Umbilical cord (tissue), 2 donors: ENCODE measurements around the gene MAN1C1. TPM values are rescaled to one million over a fixed set of nuclear protein-coding genes. Genes with fewer than 3 reads are reported as not detected.

ENCODE experiments used
- DNase-seq: peaks from one replicate; pipeline ENCODE4 v3.0.0-alpha.2; 2015; ENCODE audit warnings: low spot score
- total RNA-seq: library from RNA; depleted of rRNA; stranded (reverse); fragments of >200 nt; gene quantifications from one replicate; pipeline ENCODE4 v1.2.3, GENCODE V29; 2014; ENCODE audit warnings: low replicate concordance; ENCODE audit not compliant: insufficient read depth

The MAN1C1 gene
- total RNA-seq, 1 donor from 2014 or later = 16.9 TPM

DNA sequence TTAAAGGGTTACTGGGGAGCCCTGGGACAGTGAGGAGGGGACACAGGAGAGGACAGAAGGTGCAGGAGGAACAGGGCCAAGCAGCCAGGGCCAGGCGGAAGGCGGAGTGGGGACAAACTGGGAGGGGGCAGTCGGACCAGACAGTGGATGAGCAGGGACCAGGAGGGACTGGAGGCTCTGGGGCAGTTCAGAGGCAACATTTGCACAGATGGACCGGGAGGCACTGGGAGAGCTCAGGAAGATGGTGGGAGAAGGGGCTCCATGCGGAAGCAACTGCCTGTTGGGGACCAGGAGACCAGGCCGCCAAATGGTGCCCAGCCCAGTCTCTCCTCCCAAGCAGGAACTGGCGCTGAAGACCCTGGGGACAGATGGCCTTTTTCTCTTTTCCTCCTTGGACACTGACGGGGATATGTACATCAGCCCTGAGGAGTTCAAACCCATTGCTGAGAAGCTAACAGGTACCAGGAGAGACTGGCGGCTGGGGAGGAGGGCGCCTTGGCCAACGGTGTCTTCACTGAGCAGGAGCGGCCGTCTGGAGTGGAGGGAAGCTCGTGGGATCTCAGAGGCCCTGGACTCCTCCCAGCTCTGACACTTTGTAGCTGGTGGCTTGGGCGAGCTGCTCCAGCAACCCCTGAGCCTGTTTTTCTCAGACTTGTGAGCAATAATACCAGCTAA, 184.2 kb downstream of the MAN1C1 start:
- no peak for DNase-seq

GRCh38 chr1:25802915-25803314, 186.3 kb downstream of the MAN1C1 start:
- DNase-seq = no peak

GRCh38 chr1:25803368-25803767, 186.8 kb downstream of the MAN1C1 start:
- DNase-seq = no peak

- no peak for DNase-seq
Measured at GRCh38 chr1:25804244-25804963, 187.8 kb downstream of the MAN1C1 start.

- DNase-seq = no peak
Measured at GRCh38 chr1:25804964-25805862, 188.6 kb downstream of the MAN1C1 start.

DNA sequence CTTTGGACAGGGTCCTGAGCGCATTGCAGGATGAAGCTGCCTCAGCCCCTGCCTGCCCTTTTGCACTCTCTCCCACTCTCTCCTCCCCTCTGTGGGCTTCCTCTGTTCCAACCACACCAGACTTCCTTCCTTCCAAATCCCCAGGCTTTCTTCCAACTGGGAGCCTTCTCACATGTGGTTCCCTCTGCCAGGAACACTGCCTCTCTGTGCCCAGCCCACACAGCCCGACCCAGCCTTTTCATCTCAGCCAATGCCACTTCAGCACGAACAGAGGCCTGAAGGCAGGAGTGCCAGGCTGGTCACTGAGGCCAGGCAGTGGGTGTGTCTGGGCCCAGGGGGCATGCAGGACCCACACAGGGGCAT, 189.3 kb downstream of the MAN1C1 start:
- DNase-seq = peak; percentile 62

DNA sequence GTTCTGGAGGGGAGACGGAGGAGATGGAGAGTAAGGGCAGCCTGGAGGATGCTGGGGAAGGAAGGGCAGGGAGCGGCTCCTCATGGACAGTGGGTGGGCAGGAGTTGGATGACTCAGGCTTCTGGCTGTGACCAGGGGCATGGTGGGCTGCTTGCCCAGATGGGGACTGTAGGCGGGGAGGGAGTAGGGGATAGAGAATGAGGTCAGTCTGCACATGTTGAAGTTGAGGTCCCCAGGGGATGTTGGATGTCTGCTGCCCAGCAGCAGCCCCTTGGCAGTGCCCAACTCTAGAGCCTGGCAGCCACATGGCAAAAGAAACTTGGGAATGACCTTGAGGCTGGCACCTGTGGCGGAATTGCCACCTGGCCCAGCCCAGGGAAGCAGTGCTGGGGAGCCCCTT, 189.8 kb downstream of the MAN1C1 start:
- DNase-seq = no peak

- DNase-seq = no peak
Measured at GRCh38 chr1:25807480-25808390, 191.1 kb downstream of the MAN1C1 start.

- DNase-seq = no peak
Measured at GRCh38 chr1:25808481-25809244, 192.1 kb downstream of the MAN1C1 start.

DNA sequence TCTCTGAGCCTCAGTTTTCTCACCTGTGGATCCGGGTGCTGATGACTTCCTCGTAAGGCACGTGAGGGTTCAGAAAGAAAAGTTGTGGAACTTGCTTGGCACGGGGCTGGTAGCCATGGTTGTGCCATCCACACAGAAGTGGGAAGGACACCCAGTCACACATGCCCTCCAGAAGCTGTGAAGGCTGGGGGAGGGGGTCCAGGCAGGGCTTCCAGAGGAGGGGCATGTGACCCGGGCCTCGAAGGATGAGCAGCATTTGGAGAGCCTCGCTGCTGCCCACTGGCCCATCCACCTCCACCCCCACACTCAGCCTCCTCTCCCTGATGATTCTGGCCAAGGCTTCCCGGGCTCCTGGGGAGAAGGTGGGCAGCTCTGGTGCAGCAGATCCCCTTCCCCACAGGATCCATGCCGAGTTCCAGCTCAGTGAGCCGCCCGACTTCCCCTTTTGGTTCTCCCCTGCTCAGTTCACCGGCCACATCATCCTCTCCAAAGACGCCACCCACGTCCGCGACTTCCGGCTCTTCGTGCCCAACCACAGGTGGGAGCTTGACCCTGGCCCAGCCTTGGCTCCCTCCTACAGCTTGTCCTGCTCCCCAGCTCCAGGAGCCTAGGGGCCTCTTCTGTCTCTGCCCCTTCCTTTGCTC, 192.8 kb downstream of the MAN1C1 start:
- DNase-seq = no peak

GRCh38 chr1:25809929-25810328, 193.3 kb downstream of the MAN1C1 start:
- no peak for DNase-seq

- peak; percentile 46 for DNase-seq
Measured at GRCh38 chr1:25810341-25811299, 194.0 kb downstream of the MAN1C1 start.

- no peak for DNase-seq
Measured at GRCh38 chr1:25811384-25812082, 194.9 kb downstream of the MAN1C1 start.

DNA sequence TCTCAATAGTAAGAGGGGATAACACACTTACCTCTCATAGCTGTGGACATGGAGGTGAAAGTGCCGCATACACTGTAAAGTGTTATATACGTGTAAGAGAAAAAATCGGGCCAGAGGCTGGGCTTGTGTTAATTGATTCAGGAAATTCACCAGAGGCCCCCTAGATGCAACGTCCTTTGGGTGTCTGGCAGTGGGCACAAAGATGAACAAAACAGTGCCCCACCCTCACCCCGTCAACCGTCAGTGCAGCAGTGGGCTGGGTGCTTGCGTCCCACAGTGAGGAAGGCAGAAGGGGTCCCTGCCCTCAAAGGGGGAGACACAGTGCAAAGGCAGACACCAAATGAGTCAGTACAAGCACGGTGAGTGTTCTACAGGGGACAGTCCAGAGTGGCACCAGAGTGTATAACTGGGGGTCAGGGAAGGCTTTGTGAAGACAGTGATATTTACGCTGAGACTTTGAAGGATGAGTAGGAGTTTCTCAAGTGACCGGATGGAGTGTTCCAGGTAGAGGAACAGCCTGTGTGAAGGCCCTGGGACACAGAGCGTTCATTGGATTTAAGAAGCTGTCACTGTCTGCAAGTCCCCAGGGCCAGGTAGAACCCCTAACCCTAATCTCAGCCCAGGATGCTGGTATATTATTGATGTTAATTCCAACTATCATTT, 196.6 kb downstream of the MAN1C1 start:
- DNase-seq = no peak

DNA sequence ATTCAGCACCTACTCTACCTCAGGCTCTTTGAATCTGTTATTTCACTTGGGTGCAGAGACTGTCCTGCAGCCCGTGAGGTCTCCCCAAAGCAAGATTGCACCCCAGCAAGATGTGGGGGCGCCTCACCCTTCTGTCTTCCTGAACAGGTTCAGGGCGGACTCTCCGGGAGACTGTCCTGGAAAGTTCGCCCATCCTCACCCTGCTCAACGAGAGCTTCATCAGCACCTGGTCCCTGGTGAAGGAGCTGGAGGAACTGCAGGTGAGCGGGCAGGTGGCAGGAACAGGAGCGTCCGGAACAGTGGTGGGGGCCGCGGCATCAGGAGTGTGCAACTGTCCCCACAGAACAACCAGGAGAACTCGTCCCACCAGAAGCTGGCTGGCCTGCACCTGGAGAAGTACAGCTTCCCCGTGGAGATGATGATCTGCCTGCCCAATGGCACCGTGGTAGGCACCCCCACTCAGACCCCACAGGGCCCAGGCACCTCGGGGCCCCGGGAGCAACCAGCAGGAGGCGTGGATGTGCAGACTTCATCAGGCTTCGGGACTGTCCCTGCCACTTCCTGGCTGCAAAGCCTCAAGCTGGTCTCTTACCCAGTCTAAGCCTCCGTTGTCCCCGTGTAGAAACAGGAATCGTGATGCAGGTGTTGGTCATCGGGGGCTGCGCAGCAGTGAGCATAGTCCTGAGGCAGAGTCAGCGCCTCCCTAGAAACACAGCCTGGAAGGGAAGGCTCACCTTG, 197.3 kb downstream of the MAN1C1 start:
- no peak for DNase-seq

- DNase-seq = peak; percentile 60
Measured at GRCh38 chr1:25814549-25815087, 198.0 kb downstream of the MAN1C1 start.
